ENCODE measurements around the gene NPC1.
A peak's percentile ranks its signal among the peaks of the same experiment; 100 is the strongest.

Gene NPC1

GRCh38 chr18:23623040-23623439 lies 36.7 kb upstream of the NPC1 start:
- DNase-seq: no peak
- Histone ChIP-seq H3K27me3 (no peaks in the 10 kb centered on the region), H3K4me3 (ENCODE audit: low read depth, low read length) (no peak overlapping the region), H3K36me3 (no peaks in the 10 kb centered on the region), H3K4me1 (no peaks in the 10 kb centered on the region), H3K9me3 (no peaks in the 10 kb centered on the region)
- TF ChIP-seq CTCF (IDR thresholded peaks at IDR 0.05; ENCODE audit: low read depth, low read length): no peak

- DNase-seq: no peak
- no peaks in the 10 kb centered on the region for H3K4me1 ChIP-seq
- TF ChIP-seq CTCF (IDR thresholded peaks at IDR 0.05; ENCODE audit: low read depth, low read length): no peak
- no peaks in the 10 kb centered on the region for H3K27me3 ChIP-seq
- H3K9me3 ChIP-seq: no peaks in the 10 kb centered on the region
- H3K4me3 ChIP-seq (ENCODE audit: low read depth, low read length): peak overlapping the region; percentile 33
- no peaks in the 10 kb centered on the region for H3K36me3 ChIP-seq
Observed at GRCh38 chr18:23619388-23619881, 33.1 kb upstream of the NPC1 start.

- H3K36me3 ChIP-seq: no peaks in the 10 kb centered on the region
- 0 out of 2 replicates have a peak, but pooled peaks have one; percentile 8 for TF ChIP-seq CTCF (IDR thresholded peaks at IDR 0.05; ENCODE audit: low read depth, low read length)
- no peak for DNase-seq
- no peaks in the 10 kb centered on the region for H3K4me1 ChIP-seq
- H3K4me3 ChIP-seq (ENCODE audit: low read depth, low read length): peak overlapping the region; percentile 33
- H3K27me3 ChIP-seq: no peaks in the 10 kb centered on the region
- H3K9me3 ChIP-seq: no peaks in the 10 kb centered on the region
Observed at GRCh38 chr18:23618862-23619387, 32.6 kb upstream of the NPC1 start.

- H3K4me3 ChIP-seq (ENCODE audit: low read depth, low read length): no peak overlapping the region
- DNase-seq: no peak
- H3K9me3 ChIP-seq: no peaks in the 10 kb centered on the region
- no peaks in the 10 kb centered on the region for H3K4me1 ChIP-seq
- no peak for TF ChIP-seq CTCF (IDR thresholded peaks at IDR 0.05; ENCODE audit: low read depth, low read length)
- no peaks in the 10 kb centered on the region for H3K36me3 ChIP-seq
- no peaks in the 10 kb centered on the region for H3K27me3 ChIP-seq
Observed at GRCh38 chr18:23617412-23618014, 31.2 kb upstream of the NPC1 start.

- H3K36me3 ChIP-seq: no peaks in the 10 kb centered on the region
- no peaks in the 10 kb centered on the region for H3K27me3 ChIP-seq
- no peak for DNase-seq
- TF ChIP-seq CTCF (IDR thresholded peaks at IDR 0.05; ENCODE audit: low read depth, low read length): no peak
- no peaks in the 10 kb centered on the region for H3K9me3 ChIP-seq
- no peak overlapping the region for H3K4me3 ChIP-seq (ENCODE audit: low read depth, low read length)
- H3K4me1 ChIP-seq: no peaks in the 10 kb centered on the region
Observed at GRCh38 chr18:23616258-23616657, 30.0 kb upstream of the NPC1 start.

GRCh38 chr18:23614891-23615290 lies 28.6 kb upstream of the NPC1 start:
- DNase-seq: no peak
- Histone ChIP-seq H3K9me3 (no peaks in the 10 kb centered on the region), H3K36me3 (no peaks in the 10 kb centered on the region), H3K4me3 (ENCODE audit: low read depth, low read length) (no peak overlapping the region), H3K4me1 (no peaks in the 10 kb centered on the region), H3K27me3 (no peaks in the 10 kb centered on the region)
- TF ChIP-seq CTCF (IDR thresholded peaks at IDR 0.05; ENCODE audit: low read depth, low read length): no peak
